Body of pancreas (tissue), 4 donors: ENCODE results near the gene WIF1. TPM values are rescaled to one million over a fixed set of nuclear protein-coding genes. Genes with fewer than 3 reads are reported as not detected.

ENCODE experiments used
- ATAC-seq: fragments of 150-250 bp; one replicate; pipeline ENCODE4 v1.9.1; 2016
- DNase-seq, 4 donors: peaks; one replicate each; pipeline ENCODE4 v3.0.0-alpha.2; 2019
- H3K27ac ChIP-seq, 4 donors: fragments of 200-600 bp; sonication (generic); 1 replicate in 3 of 4; 2 replicates in 1 of 4; pipeline versions ENCODE4 v1.5.1 to v1.6.1; 2016 to 2019; ENCODE audit warnings: mild to moderate bottlenecking in 1 of 4, mixed read lengths in 1 of 4, moderate library complexity in 1 of 4
- H3K27me3 ChIP-seq, 2 donors: fragments of 200-600 bp; sonication (generic); one replicate each; pipeline ENCODE4 v1.6.0; 2016; ENCODE audit warnings: mild to moderate bottlenecking in 1 of 2
- H3K36me3 ChIP-seq, 2 donors: fragments of 200-600 bp; sonication (generic); replicated peaks in 1 of 2; 2 replicates each; pipeline ENCODE4 v1.5.1; 2016; ENCODE audit warnings: low read depth in 2 of 2; ENCODE audit not compliant: insufficient read depth in 1 of 2
- H3K4me1 ChIP-seq: fragments of 200-600 bp; sonication (generic); one replicate; pipeline ENCODE4 v1.6.0; 2016
- H3K4me3 ChIP-seq, 2 donors: fragments of 200-600 bp; sonication (generic); 1 replicate in 1 of 2; 2 replicates in 1 of 2; pipeline ENCODE4 v1.5.1; 2016 to 2019
- H3K9me3 ChIP-seq, 3 donors: fragments of 200-600 bp; sonication (generic); 1 replicate in 2 of 3; 2 replicates in 1 of 3; pipeline ENCODE4 v1.5.1; 2016
- CTCF ChIP-seq, 7 experiments: fragments of 450-650 bp in 4 of 7; fragments of 200-600 bp in 3 of 7; sonication (generic) in 3 of 7; IDR thresholded peaks; one replicate each; pipeline ENCODE4 v1.5.1; 2016 to 2019; ENCODE audit warnings: antibody characterized with exemption in 7 of 7
- POLR2A ChIP-seq, 3 donors: fragments of 450-650 bp; IDR thresholded peaks; one replicate each; pipeline ENCODE4 v1.6.1; 2016; ENCODE audit warnings: antibody characterized with exemption in 3 of 3, mild to moderate bottlenecking in 2 of 3
- WGBS, 2 donors: methylation state at CpG; one replicate each; pipeline ENCODE4 v1.1.5; 2017; 5-methylcytosine and 5-hydroxymethylcytosine counted together
- intact Hi-C: fragments of 100-400 bp; cut with DNase I; formaldehyde crosslinking; loops from one replicate; pipeline ENCODE4 v1.15.1; 2023
- total RNA-seq, 2 donors: library from RNA; depleted of rRNA; stranded (reverse); fragments of >200 nt; gene quantifications; one replicate each; pipeline ENCODE4 v1.1.0, GENCODE V29; 2016

Gene WIF1
- total RNA-seq, 2 donors from 2014 or later: 0.66 to 0.78 TPM

GRCh38 chr12:65016881-65017650 is 104.0 kb downstream of the WIF1 start:
- DNase-seq (no peak), ATAC-seq (no peak)
- no peak overlapping the region for H3K27ac ChIP-seq
- no peaks in the 10 kb centered on the region for H3K27me3 ChIP-seq
- H3K4me1 ChIP-seq: no peaks in the 10 kb centered on the region
- no peaks in the 10 kb centered on the region for H3K36me3 ChIP-seq
- intact Hi-C loops: no loop called here
- H3K4me3 ChIP-seq: no peak overlapping the region
- H3K9me3 ChIP-seq: no peaks in the 10 kb centered on the region
- TF ChIP-seq POLR2A (IDR thresholded peaks at IDR 0.05) (no peak), CTCF (IDR thresholded peaks at IDR 0.05) (no peak)

GRCh38 chr12:65015850-65016249 is 105.3 kb downstream of the WIF1 start:
- Histone ChIP-seq H3K27ac (no peak overlapping the region), H3K4me3 (no peak overlapping the region), H3K4me1 (no peaks in the 10 kb centered on the region), H3K27me3 (no peaks in the 10 kb centered on the region), H3K36me3 (no peaks in the 10 kb centered on the region), H3K9me3 (no peaks in the 10 kb centered on the region)
- 54 to 55% methylated on average over 6 of the region's 6 CpGs for WGBS, 2 donors
- intact Hi-C loops: no loop called here
- DNase-seq (no peak), ATAC-seq (no peak)
- TF ChIP-seq CTCF (IDR thresholded peaks at IDR 0.05) (no peak), POLR2A (IDR thresholded peaks at IDR 0.05) (no peak)

- no peaks in the 10 kb centered on the region for H3K27me3 ChIP-seq
- H3K27ac ChIP-seq: no peak overlapping the region
- TF ChIP-seq POLR2A (IDR thresholded peaks at IDR 0.05) (no peak), CTCF (IDR thresholded peaks at IDR 0.05) (no peak)
- WGBS, 2 donors: 58 to 70% methylated on average over 9 of the region's 9 CpGs
- H3K9me3 ChIP-seq: no peaks in the 10 kb centered on the region
- no peaks in the 10 kb centered on the region for H3K4me1 ChIP-seq
- ATAC-seq (no peak), DNase-seq (no peak)
- intact Hi-C loops: no loop called here
- no peak overlapping the region for H3K4me3 ChIP-seq
- no peaks in the 10 kb centered on the region for H3K36me3 ChIP-seq
These were observed 106.4 kb downstream of the WIF1 start for GRCh38 chr12:65014504-65015271.

GRCh38 chr12:65010437-65010836 is 110.7 kb downstream of the WIF1 start:
- DNase-seq (no peak), ATAC-seq (no peak)
- TF ChIP-seq POLR2A (IDR thresholded peaks at IDR 0.05): no peak
- TF ChIP-seq CTCF (IDR thresholded peaks at IDR 0.05): no peak
- Histone ChIP-seq H3K27ac (no peak overlapping the region), H3K36me3 (no peaks in the 10 kb centered on the region), H3K9me3 (no peaks in the 10 kb centered on the region), H3K4me1 (no peaks in the 10 kb centered on the region), H3K27me3 (no peaks in the 10 kb centered on the region), H3K4me3 (no peak overlapping the region)
- intact Hi-C loops: no loop called here
- WGBS, 2 donors: 51 to 61% methylated on average over 2 of the region's 2 CpGs
